NOMO-1 (cell line): ENCODE measurements around the gene AKNAD1.
"Not testable (repeated sequence)": the region's sequence is repeated elsewhere in the genome, so short reads cannot be mapped to it uniquely, and the experiment has no call there.

Source experiments
- DNase-seq, 2 experiments: peaks; one replicate each; lab custom pipeline; 2025; ENCODE audit not compliant: unreplicated experiment in 2 of 2; lab: John Stamatoyannopoulos, UW

The AKNAD1 gene

DNA sequence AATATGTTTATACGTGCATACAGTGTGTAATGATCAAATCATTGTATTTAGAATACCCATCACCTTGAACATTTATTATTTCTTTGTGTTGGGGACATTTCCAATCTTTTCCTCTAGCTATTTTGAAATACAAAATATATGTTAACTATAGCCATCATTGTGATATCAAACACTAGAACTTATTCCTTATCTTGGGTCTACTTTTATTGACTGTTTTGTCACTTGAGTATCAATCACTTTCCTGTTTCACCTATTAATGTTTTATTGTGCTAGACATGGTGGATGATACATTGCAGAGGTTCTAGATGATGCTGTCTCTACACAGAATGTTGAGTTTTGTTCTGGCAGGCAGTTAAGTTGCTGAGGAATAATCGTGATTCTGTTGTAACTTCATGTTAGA is 64.5 kb downstream of the AKNAD1 start:
- DNase-seq = no peak

DNA sequence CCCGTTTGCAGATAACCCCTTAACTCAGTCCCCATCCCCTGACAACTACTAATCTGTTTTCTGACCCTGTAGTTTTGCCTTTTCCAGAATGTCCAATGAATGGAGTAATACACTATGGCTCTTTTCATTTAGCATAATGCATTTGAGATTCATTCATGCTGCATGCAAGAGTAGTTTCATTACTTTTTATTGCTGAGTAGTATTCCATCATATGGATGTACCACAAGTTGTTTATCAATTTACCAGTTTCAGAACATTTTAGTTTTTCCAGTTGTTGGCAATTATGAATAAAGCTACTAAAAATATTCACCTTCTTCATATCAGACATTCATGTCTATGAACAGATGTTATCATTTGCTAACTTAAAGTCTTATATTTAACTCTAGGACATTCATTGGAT is 65.1 kb downstream of the AKNAD1 start:
- no peak for DNase-seq

DNA sequence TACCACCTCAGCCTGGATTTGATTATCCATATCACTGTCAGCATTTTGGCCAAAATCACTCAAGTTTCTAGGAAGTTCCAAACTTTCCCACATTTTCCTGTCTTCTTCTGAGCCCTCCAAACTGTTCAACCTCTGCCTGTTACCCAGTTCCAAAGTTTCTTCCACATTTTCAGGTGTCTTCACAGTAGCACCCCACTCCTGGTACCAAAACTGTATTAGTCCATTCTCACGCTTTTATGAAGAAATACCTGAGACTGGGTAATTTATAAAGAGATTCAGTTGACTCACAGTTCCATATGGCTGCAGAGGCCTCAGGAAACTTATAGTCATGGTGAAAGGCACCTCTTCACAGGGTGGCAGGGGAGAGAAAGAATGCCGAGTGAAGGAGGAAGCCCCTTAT is 71.0 kb downstream of the AKNAD1 start:
- no peak for DNase-seq

DNA sequence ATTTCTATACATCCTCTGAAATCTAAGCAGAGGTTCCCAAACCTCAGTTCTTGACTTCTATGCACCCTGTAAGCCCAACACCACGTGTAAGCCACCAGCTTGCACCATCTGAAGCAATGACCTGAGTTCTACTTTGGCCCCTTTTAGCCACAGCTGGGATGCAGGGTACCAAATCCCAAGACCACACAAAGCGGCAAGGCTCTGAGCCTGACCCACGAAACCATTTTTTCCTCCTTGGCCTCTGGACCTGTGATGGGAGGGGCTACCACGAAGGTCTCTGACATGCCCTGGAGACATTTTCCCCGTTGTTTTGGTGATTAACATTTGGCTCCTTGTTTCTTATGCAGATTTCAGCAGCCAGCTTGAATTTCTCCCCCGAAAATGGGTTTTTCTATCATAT is 71.6 kb downstream of the AKNAD1 start:
- DNase-seq = no peak

DNA sequence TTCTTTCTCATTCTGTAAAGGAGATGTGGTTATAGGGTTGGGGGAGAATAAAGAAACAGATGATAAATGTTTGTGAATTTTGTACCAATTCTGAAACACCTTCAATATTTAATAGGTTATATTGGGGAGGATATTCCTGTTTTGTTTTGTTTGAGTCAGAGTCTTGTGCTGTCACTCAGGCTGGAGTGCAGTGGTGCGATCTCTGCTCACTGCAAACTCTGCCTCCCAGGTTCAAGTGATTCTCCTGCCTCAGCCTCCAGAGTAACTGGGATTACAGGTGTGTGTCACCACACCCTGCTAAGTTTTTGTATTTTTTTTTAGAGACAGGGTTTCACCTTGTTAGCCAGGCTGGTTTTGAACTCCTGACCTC is 75.3 kb downstream of the AKNAD1 start:
- DNase-seq = not testable (repeated sequence)

DNA sequence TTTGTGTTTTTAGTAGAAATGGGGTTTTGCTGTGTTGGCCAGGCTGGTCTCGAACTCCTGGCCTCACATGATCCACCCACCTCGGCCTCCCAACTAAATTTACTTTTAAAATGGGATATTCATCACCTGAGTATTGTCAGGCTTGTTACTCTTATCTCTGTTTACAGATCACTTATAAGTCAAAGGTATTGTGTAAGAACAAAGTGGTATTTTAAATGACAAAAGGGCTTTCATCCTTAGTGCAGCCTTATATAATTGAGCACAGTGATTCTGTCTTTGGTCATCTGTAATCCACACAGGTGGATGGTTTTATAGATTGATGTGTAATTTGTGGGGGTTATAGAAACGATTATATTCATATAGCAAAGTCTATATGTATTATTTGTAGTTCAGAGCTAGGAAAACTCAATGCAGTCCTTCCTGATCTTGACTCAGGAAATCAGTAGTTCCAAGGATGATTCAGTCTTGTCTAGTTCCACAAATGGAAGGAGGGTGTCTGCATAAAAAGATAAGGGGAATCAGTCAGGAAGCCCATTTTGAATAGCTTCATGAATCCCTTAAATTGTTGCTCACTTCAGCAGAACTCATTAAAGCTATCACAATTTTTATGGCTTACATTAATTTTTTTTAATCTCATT is 75.8 kb downstream of the AKNAD1 start:
- DNase-seq = no peak

DNA sequence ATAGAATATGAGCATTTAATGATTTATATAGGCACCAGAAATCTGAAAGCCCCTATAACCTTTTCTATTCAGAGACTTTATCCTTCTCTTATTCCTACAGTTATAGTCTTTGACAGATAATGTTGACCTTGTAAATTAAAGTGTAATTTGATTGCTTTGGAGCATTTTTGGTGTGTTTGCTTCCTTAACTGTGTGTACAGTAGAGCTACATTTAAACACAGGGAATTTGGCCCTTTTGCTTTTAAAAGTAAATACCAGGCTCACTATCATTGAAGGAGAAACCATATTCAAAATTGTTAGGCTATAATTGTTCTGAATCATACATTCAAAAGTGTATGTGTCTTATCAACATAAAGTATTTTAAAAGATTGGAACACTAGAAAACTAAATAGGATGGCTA is 77.4 kb downstream of the AKNAD1 start:
- DNase-seq = no peak

DNA sequence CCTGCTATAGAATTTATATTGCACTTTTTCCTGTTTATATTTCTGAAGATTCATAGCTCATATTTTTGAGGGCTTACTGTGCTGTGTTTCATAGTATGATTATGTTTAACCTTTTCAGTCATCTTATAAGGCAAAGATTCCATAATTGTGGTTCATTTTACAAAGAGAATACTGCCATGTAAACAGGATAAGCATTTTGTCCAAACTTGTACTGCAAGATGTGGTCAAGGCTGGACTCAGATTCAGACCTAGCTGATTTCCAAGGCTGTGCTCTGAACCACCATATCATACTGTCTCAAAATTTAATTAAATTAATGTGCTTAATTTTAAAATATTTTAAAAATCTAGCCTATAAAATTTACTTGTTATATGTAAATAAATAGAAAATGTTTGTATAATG is 79.1 kb downstream of the AKNAD1 start:
- DNase-seq = no peak

DNA sequence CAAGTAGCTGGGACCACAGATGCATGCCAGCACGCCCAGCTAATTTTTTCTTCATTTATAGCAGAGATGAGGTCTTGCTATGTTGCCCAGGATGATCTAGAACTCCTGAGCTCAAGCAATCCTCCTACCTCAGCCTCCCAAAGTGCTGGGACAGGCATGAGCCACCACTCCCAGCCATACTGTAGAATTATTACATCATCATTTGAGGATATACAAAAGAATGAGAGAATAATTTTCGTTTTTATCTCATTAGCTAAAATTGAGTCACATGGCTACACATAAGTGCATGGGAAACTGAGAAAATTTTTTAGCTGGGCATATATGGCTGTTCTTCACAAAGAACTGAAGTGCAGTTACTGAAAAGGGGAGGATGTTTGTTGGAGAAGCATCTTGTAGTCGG is 89.2 kb downstream of the AKNAD1 start:
- DNase-seq = no peak

DNA sequence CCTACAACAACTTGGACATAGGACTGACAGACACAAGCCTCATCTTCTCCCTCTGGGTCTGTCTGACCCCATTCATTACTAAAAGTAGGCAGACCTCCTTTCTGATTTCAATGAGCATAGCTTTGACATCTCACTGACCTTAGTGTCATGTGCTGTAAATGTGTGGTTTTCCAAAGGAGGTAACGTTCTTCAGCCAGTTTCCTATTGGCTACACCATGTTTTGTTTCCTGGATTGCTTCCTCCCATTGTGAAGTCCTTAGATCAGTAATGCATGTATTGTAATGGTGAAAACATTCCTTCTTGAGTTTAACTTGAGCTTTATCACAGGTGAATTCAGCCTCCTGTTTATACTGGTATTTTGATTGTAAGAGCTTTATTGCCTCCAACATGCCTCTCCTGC is 89.8 kb downstream of the AKNAD1 start:
- no peak for DNase-seq
